OCI-LY3 (cell line): ENCODE data around the gene ARL10.

Experiments
- EZH2phosphoT487 ChIP-seq: fragments of 200-600 bp; shearing (Covaris generic); IDR thresholded peaks from 2 replicates; pipeline ENCODE4 v1.6.1; 2018; ENCODE audit warnings: antibody characterized with exemption, mixed run types, low read depth
- TF ChIP-seq, protein P1 (sequence below): fragments of 200-600, 300-600 bp; sonication (generic); IDR thresholded peaks from 2 replicates; pipeline ENCODE4 v1.5.1; 2014; ENCODE audit warnings: antibody characterized with exemption, low read length, low read depth

DNA sequence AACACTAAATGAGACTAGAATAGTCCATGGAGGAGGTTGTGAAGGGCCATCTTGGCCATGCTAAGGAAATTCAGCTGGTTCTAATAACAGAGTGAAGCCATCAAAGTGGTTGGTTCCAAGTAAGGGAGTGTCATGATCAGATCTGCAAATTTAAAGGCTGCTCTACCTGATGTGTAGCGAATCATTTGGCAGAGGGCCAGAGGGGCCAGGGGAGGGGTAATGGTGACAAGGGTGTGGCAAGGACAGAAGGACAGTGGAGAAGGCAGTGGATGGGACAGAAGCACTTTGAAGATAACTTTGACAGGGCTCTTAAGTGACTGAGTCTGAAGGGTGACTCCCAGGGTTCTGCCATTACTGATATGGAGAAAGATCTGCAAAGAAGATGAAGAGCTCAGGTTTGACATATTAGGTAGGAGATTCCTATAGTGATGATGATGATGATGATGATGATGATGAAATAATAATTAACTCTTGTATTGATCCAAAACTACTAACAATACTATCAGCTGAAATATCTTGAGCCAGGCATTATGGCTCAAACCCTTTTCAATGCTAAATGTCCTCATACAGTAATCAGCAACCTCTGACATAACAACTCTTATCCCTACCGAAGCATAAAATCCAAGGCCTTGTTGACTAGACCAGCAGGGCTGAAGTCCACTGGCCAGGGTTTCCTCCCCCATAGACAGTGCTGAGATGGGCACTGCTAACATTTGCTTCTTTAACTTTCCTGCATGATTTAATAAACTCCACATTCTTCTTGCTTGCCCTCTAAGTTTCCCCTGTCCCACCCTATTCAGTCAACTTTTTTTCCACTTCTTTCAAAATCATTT, 23.7 kb upstream of the ARL10 start:
- TF ChIP-seq, protein P1, sequence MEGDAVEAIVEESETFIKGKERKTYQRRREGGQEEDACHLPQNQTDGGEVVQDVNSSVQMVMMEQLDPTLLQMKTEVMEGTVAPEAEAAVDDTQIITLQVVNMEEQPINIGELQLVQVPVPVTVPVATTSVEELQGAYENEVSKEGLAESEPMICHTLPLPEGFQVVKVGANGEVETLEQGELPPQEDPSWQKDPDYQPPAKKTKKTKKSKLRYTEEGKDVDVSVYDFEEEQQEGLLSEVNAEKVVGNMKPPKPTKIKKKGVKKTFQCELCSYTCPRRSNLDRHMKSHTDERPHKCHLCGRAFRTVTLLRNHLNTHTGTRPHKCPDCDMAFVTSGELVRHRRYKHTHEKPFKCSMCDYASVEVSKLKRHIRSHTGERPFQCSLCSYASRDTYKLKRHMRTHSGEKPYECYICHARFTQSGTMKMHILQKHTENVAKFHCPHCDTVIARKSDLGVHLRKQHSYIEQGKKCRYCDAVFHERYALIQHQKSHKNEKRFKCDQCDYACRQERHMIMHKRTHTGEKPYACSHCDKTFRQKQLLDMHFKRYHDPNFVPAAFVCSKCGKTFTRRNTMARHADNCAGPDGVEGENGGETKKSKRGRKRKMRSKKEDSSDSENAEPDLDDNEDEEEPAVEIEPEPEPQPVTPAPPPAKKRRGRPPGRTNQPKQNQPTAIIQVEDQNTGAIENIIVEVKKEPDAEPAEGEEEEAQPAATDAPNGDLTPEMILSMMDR: no peak
- no peak for TF ChIP-seq EZH2phosphoT487
